ENCODE data around the gene TMEM43.
A peak's percentile ranks its signal among the peaks of the same experiment; 100 is the strongest.

The TMEM43 gene

DNA sequence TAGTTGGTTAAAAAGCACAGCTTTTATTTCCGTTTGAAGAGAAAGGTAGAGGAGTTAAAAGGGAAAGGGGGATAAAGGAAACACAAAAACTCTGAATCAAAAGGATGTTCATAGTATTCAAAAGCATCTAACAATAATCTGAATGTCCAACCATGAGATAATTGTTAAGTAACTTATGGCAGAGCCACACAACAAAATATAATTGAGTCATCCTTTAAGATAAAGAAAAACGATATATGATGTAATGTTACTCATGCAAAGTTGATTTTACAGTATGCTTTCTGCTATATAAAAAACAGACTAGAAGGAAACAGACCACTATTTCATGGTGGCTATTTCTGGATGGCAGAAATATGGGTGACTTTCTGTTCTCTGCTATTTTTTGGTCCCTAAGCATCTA, 49.6 kb downstream of the TMEM43 start (continued):
- TF ChIP-seq ZNF214 (tag by site-specific recombination; IDR thresholded peaks at IDR 0.05; ENCODE audit: borderline replicate concordance) (no peak), ZNF830 (tag by site-specific recombination; IDR thresholded peaks at IDR 0.05; ENCODE audit: low read depth) (no peak), ZNF521 (tag by site-specific recombination; IDR thresholded peaks at IDR 0.05) (no peak), ZBTB21 (tag by site-specific recombination; IDR thresholded peaks at IDR 0.05) (no peak), ZNF175 (tag by site-specific recombination; IDR thresholded peaks at IDR 0.05) (no peak), ZBTB48 (tag by site-specific recombination; IDR thresholded peaks at IDR 0.05) (0 out of 2 replicates have a peak, but pooled peaks have one; percentile 13), ZNF223 (tag by site-specific recombination; IDR thresholded peaks at IDR 0.05) (no peak), KLF1 (tag by site-specific recombination; IDR thresholded peaks at IDR 0.05) (no peak), ZNF585B (tag by site-specific recombination; IDR thresholded peaks at IDR 0.05) (no peak), ZNF843 (tag by site-specific recombination; IDR thresholded peaks at IDR 0.05) (no peak), MEIS1 (CRISPR knock-in tag; IDR thresholded peaks at IDR 0.05; ENCODE audit: borderline replicate concordance) (no peak), ZNF776 (tag by site-specific recombination; IDR thresholded peaks at IDR 0.05; ENCODE audit: borderline replicate concordance) (no peak), ZNF792 (tag by site-specific recombination; IDR thresholded peaks at IDR 0.05) (no peak), ZFP37 (tag by site-specific recombination; IDR thresholded peaks at IDR 0.05) (no peak), ZNF555 (tag by site-specific recombination; conservative IDR thresholded peaks at IDR 0.05) (no peak), ZNF366 (tag by site-specific recombination; conservative IDR thresholded peaks at IDR 0.05) (0 out of 2 replicates have a peak, but pooled peaks have one; percentile 35), SETDB1 (IDR thresholded peaks at IDR 0.05; ENCODE audit: insufficient read length, low read length) (no peak), ZEB2 (tag by site-specific recombination; IDR thresholded peaks at IDR 0.05) (0 out of 2 replicates have a peak, but pooled peaks have one; percentile 21), ZNF169 (tag by site-specific recombination; IDR thresholded peaks at IDR 0.05) (no peak), ZNF501 (tag by site-specific recombination; IDR thresholded peaks at IDR 0.05) (no peak), ZNF2 (tag by site-specific recombination; IDR thresholded peaks at IDR 0.05) (no peak), HOXD13 (CRISPR knock-in tag; IDR thresholded peaks at IDR 0.05; ENCODE audit: borderline replicate concordance) (no peak), ZFP69B (tag by site-specific recombination; IDR thresholded peaks at IDR 0.05) (no peak)
- TF ChIP-seq, protein P1, sequence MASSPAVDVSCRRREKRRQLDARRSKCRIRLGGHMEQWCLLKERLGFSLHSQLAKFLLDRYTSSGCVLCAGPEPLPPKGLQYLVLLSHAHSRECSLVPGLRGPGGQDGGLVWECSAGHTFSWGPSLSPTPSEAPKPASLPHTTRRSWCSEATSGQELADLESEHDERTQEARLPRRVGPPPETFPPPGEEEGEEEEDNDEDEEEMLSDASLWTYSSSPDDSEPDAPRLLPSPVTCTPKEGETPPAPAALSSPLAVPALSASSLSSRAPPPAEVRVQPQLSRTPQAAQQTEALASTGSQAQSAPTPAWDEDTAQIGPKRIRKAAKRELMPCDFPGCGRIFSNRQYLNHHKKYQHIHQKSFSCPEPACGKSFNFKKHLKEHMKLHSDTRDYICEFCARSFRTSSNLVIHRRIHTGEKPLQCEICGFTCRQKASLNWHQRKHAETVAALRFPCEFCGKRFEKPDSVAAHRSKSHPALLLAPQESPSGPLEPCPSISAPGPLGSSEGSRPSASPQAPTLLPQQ (tag by site-specific recombination; IDR thresholded peaks at IDR 0.05), result no peak; the same call in 1 of the 2 replicates
- TF ChIP-seq, protein P2, sequence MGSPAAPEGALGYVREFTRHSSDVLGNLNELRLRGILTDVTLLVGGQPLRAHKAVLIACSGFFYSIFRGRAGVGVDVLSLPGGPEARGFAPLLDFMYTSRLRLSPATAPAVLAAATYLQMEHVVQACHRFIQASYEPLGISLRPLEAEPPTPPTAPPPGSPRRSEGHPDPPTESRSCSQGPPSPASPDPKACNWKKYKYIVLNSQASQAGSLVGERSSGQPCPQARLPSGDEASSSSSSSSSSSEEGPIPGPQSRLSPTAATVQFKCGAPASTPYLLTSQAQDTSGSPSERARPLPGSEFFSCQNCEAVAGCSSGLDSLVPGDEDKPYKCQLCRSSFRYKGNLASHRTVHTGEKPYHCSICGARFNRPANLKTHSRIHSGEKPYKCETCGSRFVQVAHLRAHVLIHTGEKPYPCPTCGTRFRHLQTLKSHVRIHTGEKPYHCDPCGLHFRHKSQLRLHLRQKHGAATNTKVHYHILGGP (tag by site-specific recombination; IDR thresholded peaks at IDR 0.05), result no peak
- TF ChIP-seq, protein P3, sequence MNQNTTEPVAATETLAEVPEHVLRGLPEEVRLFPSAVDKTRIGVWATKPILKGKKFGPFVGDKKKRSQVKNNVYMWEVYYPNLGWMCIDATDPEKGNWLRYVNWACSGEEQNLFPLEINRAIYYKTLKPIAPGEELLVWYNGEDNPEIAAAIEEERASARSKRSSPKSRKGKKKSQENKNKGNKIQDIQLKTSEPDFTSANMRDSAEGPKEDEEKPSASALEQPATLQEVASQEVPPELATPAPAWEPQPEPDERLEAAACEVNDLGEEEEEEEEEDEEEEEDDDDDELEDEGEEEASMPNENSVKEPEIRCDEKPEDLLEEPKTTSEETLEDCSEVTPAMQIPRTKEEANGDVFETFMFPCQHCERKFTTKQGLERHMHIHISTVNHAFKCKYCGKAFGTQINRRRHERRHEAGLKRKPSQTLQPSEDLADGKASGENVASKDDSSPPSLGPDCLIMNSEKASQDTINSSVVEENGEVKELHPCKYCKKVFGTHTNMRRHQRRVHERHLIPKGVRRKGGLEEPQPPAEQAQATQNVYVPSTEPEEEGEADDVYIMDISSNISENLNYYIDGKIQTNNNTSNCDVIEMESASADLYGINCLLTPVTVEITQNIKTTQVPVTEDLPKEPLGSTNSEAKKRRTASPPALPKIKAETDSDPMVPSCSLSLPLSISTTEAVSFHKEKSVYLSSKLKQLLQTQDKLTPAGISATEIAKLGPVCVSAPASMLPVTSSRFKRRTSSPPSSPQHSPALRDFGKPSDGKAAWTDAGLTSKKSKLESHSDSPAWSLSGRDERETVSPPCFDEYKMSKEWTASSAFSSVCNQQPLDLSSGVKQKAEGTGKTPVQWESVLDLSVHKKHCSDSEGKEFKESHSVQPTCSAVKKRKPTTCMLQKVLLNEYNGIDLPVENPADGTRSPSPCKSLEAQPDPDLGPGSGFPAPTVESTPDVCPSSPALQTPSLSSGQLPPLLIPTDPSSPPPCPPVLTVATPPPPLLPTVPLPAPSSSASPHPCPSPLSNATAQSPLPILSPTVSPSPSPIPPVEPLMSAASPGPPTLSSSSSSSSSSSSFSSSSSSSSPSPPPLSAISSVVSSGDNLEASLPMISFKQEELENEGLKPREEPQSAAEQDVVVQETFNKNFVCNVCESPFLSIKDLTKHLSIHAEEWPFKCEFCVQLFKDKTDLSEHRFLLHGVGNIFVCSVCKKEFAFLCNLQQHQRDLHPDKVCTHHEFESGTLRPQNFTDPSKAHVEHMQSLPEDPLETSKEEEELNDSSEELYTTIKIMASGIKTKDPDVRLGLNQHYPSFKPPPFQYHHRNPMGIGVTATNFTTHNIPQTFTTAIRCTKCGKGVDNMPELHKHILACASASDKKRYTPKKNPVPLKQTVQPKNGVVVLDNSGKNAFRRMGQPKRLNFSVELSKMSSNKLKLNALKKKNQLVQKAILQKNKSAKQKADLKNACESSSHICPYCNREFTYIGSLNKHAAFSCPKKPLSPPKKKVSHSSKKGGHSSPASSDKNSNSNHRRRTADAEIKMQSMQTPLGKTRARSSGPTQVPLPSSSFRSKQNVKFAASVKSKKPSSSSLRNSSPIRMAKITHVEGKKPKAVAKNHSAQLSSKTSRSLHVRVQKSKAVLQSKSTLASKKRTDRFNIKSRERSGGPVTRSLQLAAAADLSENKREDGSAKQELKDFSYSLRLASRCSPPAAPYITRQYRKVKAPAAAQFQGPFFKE (tag by site-specific recombination; IDR thresholded peaks at IDR 0.05; ENCODE audit: borderline replicate concordance), result no peak
- TF ChIP-seq, protein P4, sequence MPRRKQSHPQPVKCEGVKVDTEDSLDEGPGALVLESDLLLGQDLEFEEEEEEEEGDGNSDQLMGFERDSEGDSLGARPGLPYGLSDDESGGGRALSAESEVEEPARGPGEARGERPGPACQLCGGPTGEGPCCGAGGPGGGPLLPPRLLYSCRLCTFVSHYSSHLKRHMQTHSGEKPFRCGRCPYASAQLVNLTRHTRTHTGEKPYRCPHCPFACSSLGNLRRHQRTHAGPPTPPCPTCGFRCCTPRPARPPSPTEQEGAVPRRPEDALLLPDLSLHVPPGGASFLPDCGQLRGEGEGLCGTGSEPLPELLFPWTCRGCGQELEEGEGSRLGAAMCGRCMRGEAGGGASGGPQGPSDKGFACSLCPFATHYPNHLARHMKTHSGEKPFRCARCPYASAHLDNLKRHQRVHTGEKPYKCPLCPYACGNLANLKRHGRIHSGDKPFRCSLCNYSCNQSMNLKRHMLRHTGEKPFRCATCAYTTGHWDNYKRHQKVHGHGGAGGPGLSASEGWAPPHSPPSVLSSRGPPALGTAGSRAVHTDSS (tag by site-specific recombination; IDR thresholded peaks at IDR 0.05), result no peak
- TF ChIP-seq, protein P5, sequence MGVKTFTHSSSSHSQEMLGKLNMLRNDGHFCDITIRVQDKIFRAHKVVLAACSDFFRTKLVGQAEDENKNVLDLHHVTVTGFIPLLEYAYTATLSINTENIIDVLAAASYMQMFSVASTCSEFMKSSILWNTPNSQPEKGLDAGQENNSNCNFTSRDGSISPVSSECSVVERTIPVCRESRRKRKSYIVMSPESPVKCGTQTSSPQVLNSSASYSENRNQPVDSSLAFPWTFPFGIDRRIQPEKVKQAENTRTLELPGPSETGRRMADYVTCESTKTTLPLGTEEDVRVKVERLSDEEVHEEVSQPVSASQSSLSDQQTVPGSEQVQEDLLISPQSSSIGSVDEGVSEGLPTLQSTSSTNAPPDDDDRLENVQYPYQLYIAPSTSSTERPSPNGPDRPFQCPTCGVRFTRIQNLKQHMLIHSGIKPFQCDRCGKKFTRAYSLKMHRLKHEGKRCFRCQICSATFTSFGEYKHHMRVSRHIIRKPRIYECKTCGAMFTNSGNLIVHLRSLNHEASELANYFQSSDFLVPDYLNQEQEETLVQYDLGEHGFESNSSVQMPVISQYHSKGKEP (tag by site-specific recombination; IDR thresholded peaks at IDR 0.05), result no peak
- TF ChIP-seq, protein P6, sequence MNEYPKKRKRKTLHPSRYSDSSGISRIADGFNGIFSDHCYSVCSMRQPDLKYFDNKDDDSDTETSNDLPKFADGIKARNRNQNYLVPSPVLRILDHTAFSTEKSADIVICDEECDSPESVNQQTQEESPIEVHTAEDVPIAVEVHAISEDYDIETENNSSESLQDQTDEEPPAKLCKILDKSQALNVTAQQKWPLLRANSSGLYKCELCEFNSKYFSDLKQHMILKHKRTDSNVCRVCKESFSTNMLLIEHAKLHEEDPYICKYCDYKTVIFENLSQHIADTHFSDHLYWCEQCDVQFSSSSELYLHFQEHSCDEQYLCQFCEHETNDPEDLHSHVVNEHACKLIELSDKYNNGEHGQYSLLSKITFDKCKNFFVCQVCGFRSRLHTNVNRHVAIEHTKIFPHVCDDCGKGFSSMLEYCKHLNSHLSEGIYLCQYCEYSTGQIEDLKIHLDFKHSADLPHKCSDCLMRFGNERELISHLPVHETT (tag by site-specific recombination; IDR thresholded peaks at IDR 0.05), result no peak
